Glomerular visceral epithelial cell (primary cell): Measurements from ENCODE around the gene GABRB2.

Source experiments
- DNase-seq: peaks from one replicate; pipeline ENCODE4 v3.0.0-alpha.2; 2016; ENCODE audit errors: extremely low spot score

Gene GABRB2

DNA sequence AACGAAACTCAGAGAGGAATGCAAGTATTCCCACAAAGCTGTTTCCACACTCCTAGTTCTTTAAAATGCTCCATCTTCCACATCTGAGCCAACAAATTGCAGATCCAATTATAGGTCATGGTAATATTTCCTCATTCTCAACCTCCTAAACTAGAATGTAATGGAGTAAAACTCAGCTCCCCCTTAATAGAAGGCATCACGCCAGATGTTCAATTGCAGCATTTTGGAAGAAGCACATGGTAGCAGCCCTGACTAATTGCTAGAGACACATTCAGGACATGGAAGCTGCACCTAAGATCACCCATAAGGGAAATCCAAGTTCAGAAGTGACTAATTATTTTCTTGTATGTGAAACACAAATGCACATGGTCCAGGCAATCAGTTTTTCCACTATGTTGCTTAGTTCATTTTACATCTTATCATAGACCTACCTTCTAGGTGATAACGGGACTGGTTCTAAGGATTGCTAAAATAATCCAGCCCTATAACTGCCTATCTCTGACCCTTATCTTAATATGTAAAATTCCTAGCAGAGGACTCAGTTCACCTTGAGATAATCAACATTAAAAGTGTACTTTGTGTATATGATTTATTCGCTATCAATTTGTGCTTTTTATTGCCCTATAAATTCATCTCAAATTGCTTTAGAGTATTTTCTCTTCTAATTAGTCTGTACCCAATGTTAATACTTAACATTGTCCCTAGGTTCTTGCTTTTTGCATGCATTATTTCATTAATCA is 75.1 kb downstream of the GABRB2 start:
- DNase-seq = no peak

DNA sequence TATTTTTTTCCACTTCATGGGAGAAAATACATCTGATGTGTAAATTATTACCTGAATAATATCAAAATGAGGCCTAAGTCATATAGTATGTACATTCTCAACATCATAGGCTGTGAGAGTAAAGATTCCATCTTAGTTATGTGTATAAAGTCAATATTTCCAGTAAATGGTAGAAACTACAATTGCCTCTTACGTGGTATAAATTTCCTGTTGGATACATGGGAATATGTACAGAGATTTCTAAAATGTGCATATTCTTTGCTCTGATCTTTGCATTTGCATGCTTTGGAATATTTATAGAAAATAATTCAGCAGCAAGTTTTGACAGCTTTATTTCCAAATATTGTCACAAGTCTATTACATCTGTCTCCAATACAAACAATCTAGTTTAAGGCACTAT is 78.8 kb downstream of the GABRB2 start:
- DNase-seq = no peak

DNA sequence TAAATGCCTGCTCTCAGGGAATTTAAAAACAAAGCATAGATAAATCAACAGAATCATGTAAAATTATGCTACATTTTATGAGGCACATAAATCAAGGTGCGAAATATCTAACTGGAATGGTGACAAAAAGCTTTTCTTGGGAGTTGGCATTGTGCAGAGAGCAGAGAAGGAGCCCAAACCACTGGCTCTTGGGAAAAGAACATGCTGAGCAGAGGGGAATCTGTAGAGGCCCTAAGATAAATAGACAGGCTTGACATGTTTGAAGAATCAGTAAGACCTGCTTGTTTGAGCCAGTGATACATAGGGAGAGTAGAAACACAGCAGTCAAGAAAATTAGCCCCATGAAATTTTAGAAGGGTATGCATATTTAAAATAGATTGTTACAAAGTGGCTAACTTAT is 85.8 kb downstream of the GABRB2 start:
- no peak for DNase-seq

DNA sequence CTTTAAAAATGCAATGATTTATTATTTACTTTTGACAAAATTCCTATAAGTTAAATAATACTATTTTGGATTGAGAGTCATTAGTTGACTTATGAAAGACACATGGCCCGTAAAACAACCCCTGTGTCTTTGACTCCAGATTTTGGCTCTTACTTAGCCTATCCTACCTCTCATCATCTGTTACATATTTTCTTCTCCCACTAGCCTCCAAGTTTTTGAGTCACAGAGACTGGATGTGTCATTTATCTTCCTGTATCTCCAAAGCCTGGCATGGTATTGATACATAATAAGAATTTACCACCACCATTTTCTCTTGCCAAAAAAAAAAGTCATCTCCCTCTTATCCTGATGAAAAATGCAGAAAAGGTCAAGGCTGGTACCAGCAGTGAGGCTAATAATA is 99.9 kb downstream of the GABRB2 start:
- DNase-seq = no peak

DNA sequence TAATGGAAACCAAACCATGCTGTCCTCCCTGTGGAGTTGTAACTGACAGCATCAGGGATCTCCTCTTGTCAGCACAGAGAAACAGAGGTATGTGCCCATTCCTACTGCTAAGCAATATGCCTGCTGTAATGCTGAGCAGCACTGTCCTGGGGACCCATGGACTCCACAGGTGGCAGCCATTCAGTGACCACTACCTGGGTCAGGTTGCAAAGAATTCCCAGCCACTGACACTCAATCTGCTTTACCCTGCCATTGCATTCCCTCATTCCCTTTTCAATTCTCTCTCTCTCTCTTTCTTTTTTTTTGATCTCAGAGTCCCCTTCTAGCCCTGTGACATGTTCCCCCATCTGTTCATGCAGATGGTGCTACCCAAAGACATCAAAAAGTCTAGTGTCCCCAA is 104.1 kb downstream of the GABRB2 start:
- no peak for DNase-seq

DNA sequence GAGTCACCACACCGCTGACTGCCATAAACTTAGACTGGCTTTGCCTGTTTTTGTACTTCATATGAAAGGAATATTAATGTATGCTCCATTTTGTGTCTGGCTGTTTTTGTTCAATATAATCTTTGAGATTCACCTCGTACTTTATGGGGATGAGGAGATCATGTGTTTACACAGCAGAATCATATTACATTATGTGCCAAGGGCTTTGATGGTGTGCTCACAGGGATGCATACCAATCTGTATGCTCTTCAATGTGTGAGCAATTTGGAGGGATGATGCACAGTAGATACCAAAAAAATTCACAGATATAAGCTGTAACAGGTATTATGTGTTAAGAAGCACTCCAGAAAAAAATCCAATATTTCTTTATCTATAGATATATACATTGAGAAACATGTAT is 113.7 kb downstream of the GABRB2 start:
- no peak for DNase-seq

DNA sequence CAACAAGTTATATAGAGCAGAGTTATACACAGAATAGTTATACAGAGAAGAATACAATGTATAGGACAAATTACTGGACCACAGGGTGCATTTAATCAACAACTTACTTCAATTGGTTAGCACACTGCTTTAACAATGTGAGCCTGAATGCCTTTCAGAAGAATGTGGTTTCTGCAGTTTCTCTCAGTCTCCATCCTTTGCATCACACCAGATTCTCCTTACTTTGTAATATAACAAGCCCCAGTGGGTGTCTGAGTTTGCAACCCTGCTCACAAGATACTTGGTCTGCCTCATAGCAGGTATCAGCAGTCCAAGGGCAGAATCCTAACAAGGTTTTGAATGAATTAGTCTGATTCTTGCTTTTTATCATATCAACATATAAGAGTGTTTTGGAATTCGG is 114.6 kb downstream of the GABRB2 start:
- DNase-seq = no peak

DNA sequence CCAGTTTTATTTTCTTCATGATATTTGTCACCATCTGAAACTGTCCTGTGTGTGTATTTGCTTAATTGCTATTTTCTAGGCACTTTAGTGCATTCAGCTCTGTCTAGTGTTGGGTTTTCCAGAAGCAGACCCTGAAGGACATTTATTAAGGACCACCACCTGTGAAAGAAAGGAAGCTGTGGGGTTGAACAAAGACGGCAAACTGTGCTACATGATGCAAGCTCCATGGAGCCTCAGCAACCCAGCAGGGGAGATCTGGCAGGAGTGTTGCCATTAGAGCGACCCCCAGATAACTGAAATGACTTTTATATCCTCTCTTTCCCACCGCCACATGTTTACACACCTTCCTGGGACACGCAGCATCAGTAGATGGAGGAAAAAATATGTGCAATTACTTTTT is 125.5 kb downstream of the GABRB2 start:
- no peak for DNase-seq

DNA sequence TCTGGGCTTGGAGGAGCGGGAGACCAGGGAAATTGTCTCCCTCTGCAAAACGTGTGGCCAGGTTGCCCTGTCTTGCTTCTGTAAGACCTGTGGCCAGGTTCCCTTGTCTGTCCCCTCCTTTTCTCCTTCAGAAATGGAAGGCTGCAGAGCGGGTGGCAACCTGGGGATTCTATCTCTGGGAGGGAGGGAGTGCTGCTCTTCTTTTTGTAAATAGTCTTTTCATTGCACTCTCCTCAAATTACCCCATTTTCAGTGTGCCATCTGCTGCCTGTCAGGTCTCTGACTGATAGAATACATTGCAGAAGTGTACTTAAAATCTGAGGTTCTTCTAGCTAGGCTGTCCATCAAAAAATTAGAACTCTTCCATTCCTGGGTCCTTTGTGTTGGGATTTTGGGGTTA is 126.0 kb downstream of the GABRB2 start:
- no peak for DNase-seq

DNA sequence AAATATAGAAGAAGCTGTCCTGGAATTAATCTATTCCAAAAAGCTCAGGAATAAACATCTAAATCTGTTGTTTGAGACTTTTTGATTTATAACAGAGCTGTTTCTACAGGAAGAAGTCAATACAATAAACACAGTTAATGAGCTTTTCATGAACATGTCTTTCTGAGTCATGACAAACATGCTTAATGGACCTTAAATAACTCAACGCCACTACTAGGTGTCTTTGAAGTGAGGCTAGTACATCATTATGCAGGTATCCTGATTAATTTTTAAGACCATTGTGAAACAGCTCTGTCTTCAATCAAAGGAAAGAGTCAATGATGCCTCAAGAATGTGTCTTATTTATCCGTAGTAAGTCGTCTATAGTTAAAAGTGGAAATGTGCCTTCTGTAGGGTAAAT is 131.6 kb downstream of the GABRB2 start:
- no peak for DNase-seq

DNA sequence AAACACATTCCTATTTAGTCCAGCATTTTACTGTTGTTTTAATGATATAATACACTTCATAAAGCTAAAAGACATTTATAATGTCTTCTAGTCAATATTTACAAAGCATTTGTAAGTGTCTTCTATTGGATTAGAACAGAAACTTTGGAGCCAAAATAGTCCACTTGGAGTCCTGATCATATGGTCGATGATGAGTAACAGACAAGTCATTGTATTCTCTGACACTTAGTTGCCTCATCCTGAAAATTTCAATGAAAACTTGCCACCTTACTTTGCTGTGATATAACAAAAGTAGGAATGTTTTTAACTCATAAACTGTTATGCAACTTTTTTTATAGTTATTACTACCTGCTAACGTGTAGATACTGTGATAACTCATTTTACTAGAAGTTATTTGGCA is 132.5 kb downstream of the GABRB2 start:
- DNase-seq = no peak

DNA sequence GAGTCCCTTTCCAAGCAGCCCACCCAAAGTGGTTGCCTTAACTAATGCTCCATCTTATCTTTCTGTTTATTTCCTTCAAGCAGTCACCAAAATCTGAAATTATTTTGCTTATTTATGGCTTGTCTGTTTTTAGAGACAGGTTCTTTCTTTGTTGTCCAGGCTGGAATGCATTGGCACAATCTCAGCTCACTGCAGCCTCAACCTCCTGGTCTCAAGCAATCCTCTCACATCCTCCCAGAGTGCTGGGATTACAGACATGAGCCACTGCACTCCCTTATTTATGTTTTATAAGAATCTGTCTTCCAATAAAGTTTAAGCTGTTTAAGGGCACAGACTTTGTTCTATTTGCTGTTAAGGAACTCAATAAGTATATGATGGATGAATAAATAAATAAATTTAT is 133.7 kb downstream of the GABRB2 start:
- no peak for DNase-seq

DNA sequence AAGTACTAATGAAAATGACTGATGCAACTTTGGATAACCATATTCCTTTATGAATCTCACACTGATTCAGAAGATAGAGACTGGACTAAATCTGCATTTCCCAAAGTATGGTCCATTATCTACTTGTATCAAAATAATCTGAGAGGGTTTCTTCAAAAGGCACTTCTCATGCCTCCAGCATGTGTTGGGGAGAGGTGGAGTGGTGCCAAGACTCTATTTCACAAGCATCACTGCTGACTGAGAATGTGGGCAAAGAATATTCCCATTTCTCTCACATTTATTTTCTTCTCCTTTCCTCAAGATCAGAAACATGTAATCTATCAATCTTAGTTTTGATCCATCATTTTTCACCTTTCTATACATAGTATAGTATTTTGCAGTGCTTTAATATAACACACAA is 135.4 kb downstream of the GABRB2 start:
- DNase-seq = no peak

DNA sequence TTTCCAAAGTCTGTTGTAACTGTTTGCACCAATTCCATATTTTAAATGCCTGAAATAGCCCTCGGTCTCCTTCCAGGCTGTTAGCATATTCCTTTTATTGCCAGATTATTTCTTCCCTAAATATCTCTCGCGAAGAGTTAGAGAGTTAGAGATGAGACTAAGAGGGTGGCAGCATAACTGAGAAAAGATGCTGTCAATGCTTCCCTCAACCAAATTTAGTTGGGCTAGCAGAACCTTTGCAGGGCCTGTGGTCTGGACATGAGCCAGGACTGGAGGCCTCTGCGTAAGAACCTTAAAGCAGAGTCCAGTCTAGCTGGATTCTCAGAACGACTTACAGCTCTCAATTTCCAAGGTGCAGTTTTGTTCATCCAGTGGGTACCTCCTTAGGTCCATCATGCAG is 135.9 kb downstream of the GABRB2 start:
- no peak for DNase-seq

DNA sequence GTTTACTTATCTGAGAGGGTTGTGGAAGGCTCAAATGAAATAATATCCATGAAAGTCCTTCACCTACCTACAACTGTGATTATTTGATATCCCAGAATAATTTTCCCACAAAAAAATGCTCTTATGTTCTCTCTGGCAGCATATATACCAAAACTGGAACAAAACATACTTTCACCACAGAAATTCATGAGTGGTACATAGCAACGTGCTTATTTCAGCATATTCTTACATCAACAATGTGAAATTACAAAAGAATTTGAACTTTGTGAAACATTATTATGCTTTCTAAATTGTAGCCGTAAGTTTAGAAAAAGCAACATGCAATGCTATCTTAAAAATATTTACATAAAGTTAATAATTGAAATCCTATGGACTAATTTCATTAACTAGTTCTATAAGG is 137.1 kb downstream of the GABRB2 start:
- no peak for DNase-seq

DNA sequence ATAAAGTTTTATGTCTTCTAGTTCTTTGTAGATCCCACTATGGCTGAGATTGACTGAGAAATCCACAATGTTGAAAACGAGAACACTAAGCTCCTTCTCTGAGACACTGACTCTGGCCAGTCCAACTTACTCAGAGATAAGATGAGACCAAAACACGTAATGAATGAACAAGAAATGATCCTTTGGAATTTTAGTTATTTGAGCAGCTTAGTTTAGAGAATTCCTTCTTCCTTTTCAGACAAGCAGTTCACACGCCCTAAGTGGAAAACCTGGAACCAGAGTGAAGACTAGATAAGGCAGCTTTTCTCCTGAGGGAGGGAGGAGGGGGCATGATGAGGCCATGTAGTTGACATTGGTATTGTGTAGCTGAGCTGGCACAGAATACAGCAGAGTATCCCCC is 139.6 kb downstream of the GABRB2 start:
- no peak for DNase-seq

DNA sequence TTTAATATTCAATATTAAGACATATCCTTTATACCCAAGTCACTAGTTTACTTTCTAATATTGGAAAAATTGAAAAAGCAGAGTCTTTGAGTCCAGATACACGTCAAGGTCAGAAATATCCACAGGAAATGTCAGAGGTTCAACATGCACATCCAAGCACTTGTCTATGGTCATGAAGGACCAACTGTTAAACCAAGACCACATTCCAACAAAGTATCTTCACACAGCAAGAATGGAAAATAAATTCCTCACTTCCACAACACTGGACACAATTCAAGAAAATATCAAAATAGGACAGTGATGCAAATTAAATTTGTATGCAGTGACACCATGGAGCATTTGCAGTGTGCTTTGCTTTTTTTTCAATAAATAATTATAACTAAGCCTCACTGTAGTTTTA is 142.5 kb downstream of the GABRB2 start:
- no peak for DNase-seq

DNA sequence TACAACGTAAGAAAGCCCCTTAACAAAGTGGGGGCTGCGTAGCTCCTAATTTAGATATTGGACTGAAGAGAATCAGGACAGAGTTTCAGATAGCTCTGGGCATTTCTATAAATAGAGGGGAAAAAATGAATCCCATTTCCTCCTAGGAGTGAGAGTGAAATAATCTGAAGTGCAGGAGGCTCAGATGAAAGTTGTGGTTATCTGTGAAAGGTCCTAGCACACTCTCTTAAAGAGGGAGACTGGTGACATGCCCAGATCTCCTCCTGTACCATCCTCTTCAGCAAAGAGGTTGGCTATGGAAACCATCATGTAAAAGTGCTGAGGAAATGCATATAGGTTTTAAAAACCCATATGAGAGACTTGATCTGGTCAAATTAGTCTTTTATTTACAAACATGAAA is 143.4 kb downstream of the GABRB2 start:
- no peak for DNase-seq

DNA sequence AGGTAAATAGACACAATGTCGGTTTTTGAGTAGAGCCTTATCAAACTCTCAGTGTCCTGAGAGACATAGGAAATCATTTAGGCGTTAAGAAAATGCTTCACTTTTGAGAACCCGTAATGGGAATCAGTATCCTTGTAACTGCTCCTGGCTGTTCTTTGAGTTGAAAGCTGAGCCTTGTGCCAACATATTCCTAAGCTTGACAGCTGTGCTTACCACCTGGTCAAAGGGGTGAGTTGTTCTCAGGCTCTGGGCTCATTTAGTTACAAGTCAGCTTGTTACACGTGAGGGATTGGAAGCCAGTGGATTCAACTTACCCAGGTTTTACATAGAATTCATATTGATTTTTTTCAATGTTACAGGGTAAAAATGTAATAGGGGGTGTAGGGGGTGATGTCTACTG is 145.9 kb downstream of the GABRB2 start:
- no peak for DNase-seq

DNA sequence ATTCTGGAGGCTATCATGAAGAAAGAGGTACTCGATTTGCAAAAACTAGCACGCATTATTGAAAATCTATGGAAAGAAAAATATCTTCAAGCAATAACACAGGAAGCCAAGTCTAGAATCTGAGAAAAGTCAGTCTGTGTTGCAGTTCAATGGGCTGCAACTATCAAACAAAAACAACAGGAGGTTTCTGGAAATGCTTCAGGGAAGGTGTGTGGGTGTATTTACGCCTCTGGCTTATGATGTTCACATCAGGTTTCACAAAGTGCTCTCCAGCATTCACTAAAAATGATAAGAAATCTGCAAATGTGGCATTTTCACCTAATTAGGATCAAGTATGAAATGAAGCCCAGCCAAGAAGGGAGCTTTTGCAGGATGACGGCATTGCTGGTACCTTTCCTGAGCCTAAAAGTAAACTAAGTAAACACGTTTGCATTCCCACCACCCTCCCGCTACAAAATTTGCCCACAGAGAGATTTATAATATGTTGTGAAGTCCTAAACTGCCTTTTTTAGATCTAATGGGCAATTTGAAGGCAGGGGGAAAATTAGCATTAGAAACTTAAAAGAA is 146.4 kb downstream of the GABRB2 start:
- no peak for DNase-seq

DNA sequence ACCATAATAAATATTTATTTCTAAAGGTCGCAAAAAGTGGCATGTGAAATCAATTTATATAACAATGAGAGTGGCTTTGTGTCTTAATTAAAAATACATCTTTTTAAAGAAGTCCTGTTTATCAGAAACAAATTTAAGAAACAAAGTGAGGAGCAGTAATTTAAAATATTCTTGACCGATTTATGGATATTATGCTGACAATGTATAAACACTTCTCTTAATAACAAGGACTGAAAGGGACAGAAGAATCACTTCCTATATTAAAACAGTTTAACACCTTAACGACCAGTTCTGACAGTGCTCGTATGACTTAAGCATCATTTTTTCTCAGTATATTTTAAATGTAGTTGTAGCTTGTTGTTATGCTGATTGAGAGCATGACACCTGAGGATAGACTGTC is 149.1 kb downstream of the GABRB2 start:
- DNase-seq = no peak

DNA sequence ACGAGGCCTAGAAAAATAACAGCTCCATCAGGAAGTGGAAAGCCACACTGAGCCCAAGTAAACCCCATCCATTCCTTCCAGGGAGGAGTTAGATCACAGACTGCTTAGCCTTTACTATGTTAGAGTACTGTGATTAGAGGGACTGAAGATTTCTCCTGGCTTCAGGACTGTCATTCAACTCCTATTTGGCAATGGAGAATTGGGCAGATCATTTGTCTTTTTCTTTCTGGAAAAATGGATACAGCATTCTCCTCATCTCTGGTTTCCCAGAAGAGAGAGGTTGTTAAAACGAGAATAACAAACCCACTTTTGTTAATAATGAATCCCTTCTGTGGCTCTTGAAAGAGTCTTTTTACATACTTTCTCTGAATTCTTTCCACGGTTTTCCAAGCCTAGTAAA is 150.4 kb downstream of the GABRB2 start:
- DNase-seq = no peak

DNA sequence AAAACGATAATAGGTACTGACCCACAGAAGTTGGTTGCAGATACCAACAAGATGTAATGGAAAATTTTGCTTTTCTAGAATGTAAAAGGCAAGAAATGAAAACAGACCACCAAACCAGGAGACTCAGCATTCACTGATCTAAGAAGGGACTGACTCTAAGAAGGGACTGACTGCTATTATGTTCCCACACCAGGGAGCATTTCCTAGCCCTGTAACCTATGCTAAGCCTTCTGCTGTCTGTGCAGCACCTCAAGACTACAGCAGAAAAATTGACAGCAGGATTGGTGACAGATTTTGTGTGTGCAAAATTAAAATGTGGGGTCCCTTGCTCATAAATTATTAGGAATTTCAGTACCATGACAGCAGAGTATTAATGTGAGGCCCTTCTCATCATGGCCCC is 154.8 kb downstream of the GABRB2 start:
- DNase-seq = no peak

DNA sequence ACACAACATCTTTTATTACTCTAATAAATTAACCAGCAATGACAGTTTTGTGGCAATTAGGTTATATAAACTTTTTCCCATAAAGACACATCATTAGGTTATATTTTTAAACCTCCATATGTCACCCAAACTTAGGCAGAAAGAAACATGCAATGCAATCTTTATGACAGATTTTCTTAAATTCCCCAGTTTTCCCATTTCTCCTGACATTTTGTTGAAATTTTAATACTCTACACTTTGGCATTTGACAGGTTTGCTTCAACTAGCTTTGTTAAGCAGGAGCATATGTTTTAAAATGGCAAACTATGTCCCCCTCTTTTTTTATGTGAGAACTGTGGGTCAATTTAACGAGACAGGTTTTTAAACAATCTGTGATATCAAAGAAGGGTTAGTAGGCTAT is 155.5 kb downstream of the GABRB2 start:
- no peak for DNase-seq
